CD4-positive, alpha-beta T cell treated with Interleukin-12 subunit alpha and Interleukin-12 subunit beta, for 1 hour (primary cell): ENCODE measurements around the gene TMC2.
"Not testable (repeated sequence)": the region's sequence is repeated elsewhere in the genome, so short reads cannot be mapped to it uniquely, and the experiment has no call there.

Experiments used
- DNase-seq: peaks from one replicate; pipeline ENCODE4 v3.0.0-alpha.2; 2020

The TMC2 gene, protein sequence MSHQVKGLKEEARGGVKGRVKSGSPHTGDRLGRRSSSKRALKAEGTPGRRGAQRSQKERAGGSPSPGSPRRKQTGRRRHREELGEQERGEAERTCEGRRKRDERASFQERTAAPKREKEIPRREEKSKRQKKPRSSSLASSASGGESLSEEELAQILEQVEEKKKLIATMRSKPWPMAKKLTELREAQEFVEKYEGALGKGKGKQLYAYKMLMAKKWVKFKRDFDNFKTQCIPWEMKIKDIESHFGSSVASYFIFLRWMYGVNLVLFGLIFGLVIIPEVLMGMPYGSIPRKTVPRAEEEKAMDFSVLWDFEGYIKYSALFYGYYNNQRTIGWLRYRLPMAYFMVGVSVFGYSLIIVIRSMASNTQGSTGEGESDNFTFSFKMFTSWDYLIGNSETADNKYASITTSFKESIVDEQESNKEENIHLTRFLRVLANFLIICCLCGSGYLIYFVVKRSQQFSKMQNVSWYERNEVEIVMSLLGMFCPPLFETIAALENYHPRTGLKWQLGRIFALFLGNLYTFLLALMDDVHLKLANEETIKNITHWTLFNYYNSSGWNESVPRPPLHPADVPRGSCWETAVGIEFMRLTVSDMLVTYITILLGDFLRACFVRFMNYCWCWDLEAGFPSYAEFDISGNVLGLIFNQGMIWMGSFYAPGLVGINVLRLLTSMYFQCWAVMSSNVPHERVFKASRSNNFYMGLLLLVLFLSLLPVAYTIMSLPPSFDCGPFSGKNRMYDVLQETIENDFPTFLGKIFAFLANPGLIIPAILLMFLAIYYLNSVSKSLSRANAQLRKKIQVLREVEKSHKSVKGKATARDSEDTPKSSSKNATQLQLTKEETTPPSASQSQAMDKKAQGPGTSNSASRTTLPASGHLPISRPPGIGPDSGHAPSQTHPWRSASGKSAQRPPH

GRCh38 chr20:2536560-2536986 lies at the start of gene TMC2:
TMC2 (plus strand) TSS chr20:2536573; CDS start chr20:2536622, 49 bp downstream.
- DNase-seq: no peak

GRCh38 chr20:2502808-2503384 lies 33.5 kb upstream of the TMC2 start:
- DNase-seq: not testable (repeated sequence)

GRCh38 chr20:2504803-2505202 lies 31.6 kb upstream of the TMC2 start:
- DNase-seq: not testable (repeated sequence)

GRCh38 chr20:2506426-2506825 lies 29.9 kb upstream of the TMC2 start:
- not testable (repeated sequence) for DNase-seq

- no peak for DNase-seq
These were observed 28.9 kb upstream of the TMC2 start for GRCh38 chr20:2507464-2507863.

GRCh38 chr20:2507875-2508630 lies 28.3 kb upstream of the TMC2 start:
- no peak for DNase-seq

GRCh38 chr20:2508631-2509467 lies 27.5 kb upstream of the TMC2 start, which contains the start of gene ZNF343:
ZNF343 (minus strand) TSS chr20:2508915; CDS start chr20:2493895, 15,020 bp downstream.
- DNase-seq: peak; percentile 81

DNA sequence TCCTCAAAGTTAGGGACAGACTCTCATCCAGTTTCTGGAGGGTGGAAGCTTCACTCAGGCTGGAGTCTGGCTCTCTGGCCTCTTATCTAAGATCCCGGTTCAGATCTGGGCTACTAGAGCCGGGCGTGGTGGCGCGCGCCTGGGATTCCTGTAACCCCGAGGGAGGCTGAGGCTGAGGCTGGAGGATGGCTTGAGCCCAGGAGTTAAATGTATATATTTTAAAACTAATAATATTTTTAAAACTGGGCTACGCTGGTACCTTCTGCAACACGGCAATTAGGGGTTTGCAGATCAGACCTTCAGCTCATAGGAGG lies 26.9 kb upstream of the TMC2 start:
- DNase-seq: no peak

DNA sequence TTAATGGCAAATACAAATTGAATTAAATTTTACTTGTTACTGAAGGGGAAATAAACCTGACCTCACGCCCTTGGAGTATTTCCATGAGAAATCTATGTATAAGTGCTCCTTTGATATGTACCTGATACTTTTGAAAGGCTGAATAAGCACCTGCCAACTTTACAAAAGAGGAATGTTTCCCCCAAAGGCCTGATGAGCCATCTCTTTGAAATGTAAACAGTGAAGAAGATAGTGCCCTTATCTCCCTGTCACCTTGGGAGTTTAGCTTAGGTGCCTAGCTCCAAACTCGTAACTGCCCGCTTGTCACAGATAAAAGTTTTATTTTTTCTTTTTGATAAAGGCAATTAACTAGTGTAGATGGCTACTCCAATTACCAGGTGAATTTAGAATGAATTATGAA lies 26.6 kb upstream of the TMC2 start:
- no peak for DNase-seq

DNA sequence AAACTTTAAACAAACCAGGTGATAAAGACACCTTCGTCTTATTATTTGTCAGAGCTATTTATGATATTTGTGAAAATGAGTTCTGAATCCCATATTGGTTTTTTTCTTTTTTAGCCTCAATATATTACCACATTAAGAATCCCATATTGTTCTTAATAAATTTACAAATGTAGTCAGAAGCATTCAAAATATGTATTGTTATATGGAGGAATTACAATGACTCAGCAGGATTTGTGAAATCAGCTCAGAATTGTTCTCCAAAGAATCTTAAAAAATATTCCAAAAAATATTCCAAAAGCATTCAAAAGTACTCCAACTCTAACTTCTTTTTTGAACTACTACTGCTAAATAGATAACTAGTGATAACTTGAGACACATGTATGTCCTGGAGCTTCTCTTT lies 21.2 kb upstream of the TMC2 start:
- no peak for DNase-seq

DNA sequence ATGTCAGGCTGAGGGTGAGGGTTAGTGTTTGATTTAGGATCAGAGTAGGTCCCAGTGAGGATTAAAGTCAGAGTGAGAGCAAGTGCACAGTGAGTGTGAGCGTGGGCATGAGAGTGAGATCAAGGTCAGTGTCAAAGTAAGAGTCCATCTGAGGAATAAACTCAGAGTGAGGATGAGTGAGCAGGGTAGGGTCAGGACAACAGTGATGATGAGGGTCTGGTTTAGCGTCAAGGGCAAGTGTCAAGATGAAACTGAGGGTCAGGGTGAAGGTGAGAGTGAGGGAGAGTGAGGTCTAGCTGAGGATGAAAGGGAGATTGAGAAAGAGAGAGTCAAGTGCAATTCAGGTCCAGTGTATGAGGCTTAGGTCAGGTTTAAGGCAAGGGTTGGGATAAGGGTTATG lies 20.0 kb upstream of the TMC2 start:
- DNase-seq: no peak

DNA sequence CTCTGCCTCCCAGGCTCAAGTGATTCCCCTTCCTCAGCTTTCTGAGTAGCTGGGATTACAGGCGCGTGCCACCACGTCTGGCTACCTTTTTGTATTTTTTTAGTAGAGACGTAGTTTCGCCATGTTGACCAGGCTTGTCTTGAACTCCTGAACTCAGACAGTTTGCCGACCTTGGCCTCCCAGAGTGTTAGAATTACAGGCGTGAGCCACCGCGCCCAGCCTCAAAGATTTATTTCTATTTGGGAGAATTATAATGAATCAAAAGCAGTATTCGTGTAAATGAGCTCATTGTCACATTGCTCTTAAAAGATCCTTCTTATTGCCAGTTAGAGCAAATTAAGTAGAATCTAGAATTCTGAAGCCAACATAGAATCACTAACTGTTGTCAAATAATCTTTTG lies 18.3 kb upstream of the TMC2 start:
- no peak for DNase-seq

- DNase-seq: no peak
These were observed 17.8 kb upstream of the TMC2 start for GRCh38 chr20:2518558-2518957.

DNA sequence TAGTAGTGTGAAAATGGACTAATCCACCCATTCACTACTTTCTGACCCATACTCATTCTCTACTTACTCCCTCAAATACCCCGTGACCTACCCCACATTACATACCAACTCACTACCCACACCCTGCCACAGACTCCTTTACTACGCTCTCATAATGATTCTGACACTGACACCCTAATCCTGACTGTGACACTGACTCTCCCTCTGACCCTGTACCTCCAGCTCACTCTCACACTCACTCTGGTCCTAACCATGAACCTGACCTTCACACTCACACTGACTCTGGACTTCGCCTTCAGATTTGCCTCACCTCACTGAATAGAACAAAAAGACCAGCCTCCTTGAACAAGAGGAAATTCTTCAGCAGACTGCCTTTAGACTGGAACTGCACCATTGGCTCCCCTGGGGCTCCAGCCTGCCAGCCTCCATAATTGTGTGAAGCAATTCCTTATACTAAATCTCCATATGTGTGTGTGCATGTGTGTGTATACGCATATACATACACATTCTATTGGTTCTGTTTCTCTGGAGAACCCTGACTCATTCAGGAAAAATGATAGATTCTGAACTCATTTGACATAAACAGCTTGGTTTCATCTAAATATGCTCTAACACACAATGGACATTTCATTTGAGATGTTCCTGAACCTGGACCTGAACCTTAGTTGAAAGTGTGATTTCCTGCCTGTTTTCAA lies 17.1 kb upstream of the TMC2 start:
- DNase-seq: no peak

DNA sequence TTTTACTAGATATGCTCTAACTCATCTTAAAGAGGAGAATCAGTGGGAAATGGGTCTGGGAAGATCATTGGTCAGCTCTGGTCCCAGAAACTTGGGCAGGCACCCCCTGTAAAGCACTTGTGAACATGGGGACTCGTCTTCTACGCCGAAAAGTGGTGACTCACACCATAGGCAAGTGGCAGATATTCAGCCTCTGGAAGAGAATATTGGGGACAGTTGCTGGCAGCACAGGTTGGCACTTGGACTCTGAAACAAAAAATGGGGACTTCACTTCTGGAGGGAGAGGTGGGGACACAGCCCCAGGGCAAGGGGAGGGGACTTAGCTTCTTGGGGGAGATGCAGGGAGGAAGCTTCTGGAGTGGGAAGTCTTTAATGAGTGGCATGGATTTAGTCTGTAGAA lies 15.8 kb upstream of the TMC2 start:
- DNase-seq: no peak

GRCh38 chr20:2521369-2522305 lies 14.7 kb upstream of the TMC2 start:
- DNase-seq: peak; percentile 61

DNA sequence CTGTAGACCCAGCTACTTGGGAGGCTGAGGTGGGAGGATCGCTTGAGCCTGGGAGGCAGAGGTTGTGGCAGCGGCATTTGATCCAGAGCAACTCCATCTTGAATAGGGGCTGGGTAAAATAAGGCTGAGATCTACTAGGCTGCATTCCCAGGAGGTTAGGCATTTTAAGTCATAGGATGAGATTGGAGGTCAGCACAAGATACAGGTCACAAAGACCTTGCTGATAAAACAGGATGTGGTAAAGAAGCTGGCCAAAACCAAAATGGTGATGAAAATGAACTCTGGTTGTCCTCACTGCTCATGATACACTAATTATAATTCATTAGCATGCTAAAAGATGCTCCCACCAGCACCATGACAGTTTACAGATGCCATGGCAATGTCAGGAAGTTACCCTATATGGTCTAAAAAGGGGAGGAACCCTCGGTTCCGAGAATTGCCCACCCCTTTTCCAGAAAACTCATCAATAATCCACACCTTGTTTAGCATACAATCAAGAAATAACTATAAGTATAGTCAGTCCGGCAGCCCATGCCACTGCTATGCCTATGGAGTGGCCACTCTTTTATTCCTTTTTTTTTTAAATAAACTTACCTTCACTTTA lies 13.4 kb upstream of the TMC2 start:
- DNase-seq: not testable (repeated sequence)

DNA sequence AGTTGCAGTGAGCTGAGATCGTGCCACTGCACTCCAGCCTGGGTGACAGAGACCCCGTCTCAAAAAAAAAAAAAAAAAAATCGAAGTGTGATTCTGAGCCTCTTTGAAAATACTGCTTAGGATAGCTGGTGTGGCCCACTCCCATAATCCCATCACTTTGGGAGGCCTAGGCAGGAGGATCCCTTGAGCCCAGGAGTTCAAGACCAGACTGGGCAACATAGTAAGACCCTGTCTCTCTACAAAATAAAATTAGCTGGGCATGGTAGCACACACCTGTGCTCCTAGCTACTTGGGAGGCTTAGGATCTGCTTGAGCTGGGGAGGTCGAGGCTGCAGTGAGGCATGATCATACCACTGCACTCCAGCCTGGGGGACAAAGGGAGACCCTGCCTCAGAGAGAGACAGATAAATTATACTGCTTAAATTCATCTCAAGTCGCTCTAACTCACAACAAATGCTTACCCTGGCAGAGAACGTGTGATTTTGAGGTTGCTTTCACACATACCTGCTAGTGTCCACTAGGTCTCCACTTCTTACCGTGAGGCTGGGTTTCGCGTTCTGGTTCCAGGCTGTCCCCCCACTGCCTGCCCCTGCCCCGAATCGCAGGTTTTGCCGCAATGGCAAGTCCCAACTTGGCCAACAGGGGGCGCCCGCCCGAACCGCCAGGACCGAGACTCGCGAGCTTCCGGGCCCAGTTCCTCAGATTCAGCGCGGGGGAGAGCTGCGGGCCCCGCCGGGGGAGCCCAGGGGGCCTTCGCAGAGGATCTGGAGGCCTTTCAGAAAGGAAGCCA lies 12.3 kb upstream of the TMC2 start:
- DNase-seq: peak; percentile 91
